Renal cortex interstitium (tissue), 11 donors: ENCODE measurements around the gene TNFSF15. TPM values are rescaled to one million over a fixed set of nuclear protein-coding genes. Genes with fewer than 3 reads are reported as not detected.
"Not testable (repeated sequence)": the region's sequence is repeated elsewhere in the genome, so short reads cannot be mapped to it uniquely, and the experiment has no call there.

Source experiments
- DNase-seq, 11 donors: peaks; one replicate each; pipeline ENCODE4 v3.0.0-alpha.2; 2013; ENCODE audit warnings: low read depth in 9 of 11, low spot score in 4 of 11; ENCODE audit errors: extremely low read depth in 1 of 11
- polyA plus RNA-seq, 3 donors: library from polyadenylated mRNA; unstranded; fragments of 120-200 nt; gene quantifications; one replicate each; pipeline ENCODE4 v1.2.1, GENCODE V29; 2013; ENCODE audit not compliant: insufficient read length in 3 of 3

Gene TNFSF15
- polyA plus RNA-seq, 3 donors = 5.8 to 8.4 (median 8.1) TPM

DNA sequence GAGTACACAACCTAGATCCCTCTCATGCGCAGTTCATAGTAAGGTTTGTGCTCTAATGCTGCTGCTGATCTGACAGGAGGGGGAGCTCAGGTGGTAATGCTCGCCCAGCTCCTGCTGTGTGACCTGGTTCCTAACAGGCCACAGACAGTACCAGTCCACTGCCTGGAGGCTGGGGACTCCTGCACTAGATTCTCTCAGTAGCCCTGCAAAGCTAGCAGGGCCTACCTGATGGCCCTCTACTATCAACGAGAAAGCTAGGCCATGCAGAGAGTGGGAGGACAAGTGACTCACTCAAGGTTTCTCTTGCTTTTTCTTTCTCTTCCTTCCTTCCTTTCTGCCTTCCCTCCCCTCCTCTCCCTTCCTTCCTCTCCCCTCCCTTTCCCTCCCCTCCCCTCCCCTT is 68.7 kb downstream of the TNFSF15 start:
- DNase-seq = no peak

- DNase-seq = no peak
Observed at GRCh38 chr9:114735704-114736103, 70.1 kb downstream of the TNFSF15 start.

- not testable (repeated sequence) for DNase-seq
Observed at GRCh38 chr9:114735139-114735538, 70.7 kb downstream of the TNFSF15 start.

Other genes with a start within 250 kb of the TNFSF15 start
- gene ATP6V1G1, start 218.3 kb downstream of the TNFSF15 start, polyA plus RNA-seq = 100 to 1,000 TPM; 233 to 239 (median 236) TPM
- gene TMEM268, start 194.7 kb downstream of the TNFSF15 start, polyA plus RNA-seq = 10 to 100 TPM in 2 of 3 donors, 1 to 10 TPM in 1; 7.8 to 11.8 (median 10.2) TPM
- not detected for gene TEX53, start 148.2 kb downstream of the TNFSF15 start, polyA plus RNA-seq
- not detected for gene TEX48, start 123.8 kb downstream of the TNFSF15 start, polyA plus RNA-seq
- gene TNFSF8, start 124.6 kb upstream of the TNFSF15 start, polyA plus RNA-seq = under 1 TPM; 0.46 to 0.51 (median 0.47) TPM